H1 (cell line): ENCODE results near the gene DRD2. TPM values are rescaled to one million over a fixed set of nuclear protein-coding genes. Genes with fewer than 3 reads are reported as not detected.

Experiments
- CTCF ChIA-PET: fragments of 300-600 bp; sonication (Branson Sonifier 250); formaldehyde crosslinking; loops from one replicate; lab custom pipeline; 2021; ENCODE audit not compliant: partially characterized antibody; lab: Charles Lee
- POLR2A ChIA-PET: fragments of 300-600 bp; sonication (Branson Sonifier 250); formaldehyde crosslinking; loops from one replicate; lab custom pipeline; 2021; ENCODE audit warnings: inconsistent platforms; ENCODE audit not compliant: partially characterized antibody; lab: Charles Lee
- DNase-seq, 2 experiments: peaks; one replicate each; pipeline versions ENCODE4 v3.0.0 to v3.0.0-alpha.2; 2010 to 2022; ENCODE audit warnings: low spot score in 2 of 2, low read depth in 1 of 2, mixed read lengths in 1 of 2
- FAIRE-seq: peaks from 2 replicates; lab custom pipeline; 2011; peaks lifted over from hg19 to GRCh38; lab: Jason Lieb, UNC
- H2AFZ ChIP-seq: 2 replicates; pipeline ENCODE4 v1.8.1; 2012; ENCODE audit warnings: low read length, inconsistent platforms
- H2AK5ac ChIP-seq: 2 replicates; pipeline ENCODE4 v1.6.1; 2013; ENCODE audit warnings: low read depth, low read length
- H2BK120ac ChIP-seq: replicated peaks from 2 replicates; pipeline ENCODE3; 2013; ENCODE audit warnings: low read depth, low read length, inconsistent platforms
- H2BK12ac ChIP-seq: 2 replicates; pipeline ENCODE4 v1.6.1; 2013; ENCODE audit warnings: low read depth, low read length
- H2BK15ac ChIP-seq: 2 replicates; pipeline ENCODE4 v1.6.1; 2013; ENCODE audit warnings: low read length
- H2BK20ac ChIP-seq: 2 replicates; pipeline ENCODE4 v1.6.1; 2013; ENCODE audit warnings: low read length
- H2BK5ac ChIP-seq: 2 replicates; pipeline ENCODE4 v1.6.1; 2013; ENCODE audit warnings: low read depth, low read length
- H3K14ac ChIP-seq: 2 replicates; pipeline ENCODE4 v1.6.1; 2013; ENCODE audit warnings: inconsistent platforms; ENCODE audit not compliant: insufficient read length
- H3K18ac ChIP-seq: 2 replicates; pipeline ENCODE4 v1.6.1; 2013; ENCODE audit warnings: low read length; ENCODE audit errors: extremely low read depth
- H3K23ac ChIP-seq: 2 replicates; pipeline ENCODE4 v1.6.1; 2013; ENCODE audit warnings: inconsistent platforms; ENCODE audit not compliant: insufficient read length
- H3K23me2 ChIP-seq: 2 replicates; pipeline ENCODE4 v1.6.1; 2013; ENCODE audit warnings: low read depth, low read length
- H3K27ac ChIP-seq: 2 replicates; pipeline ENCODE4 v1.6.1; 2011; ENCODE audit warnings: low read depth, low read length, inconsistent platforms
- H3K27me3 ChIP-seq, 4 experiments: replicated peaks in 1 of 4; 1 replicate in 1 of 4; 2 replicates in 3 of 4; pipeline versions ENCODE4 v1.6.1 to v1.8.1; 2011 to 2013; ENCODE audit warnings: low read length in 3 of 4, mild to moderate bottlenecking in 3 of 4, inconsistent platforms in 2 of 4, mixed read lengths in 2 of 4, moderate library complexity in 1 of 4; ENCODE audit not compliant: control insufficient read depth in 3 of 4, insufficient read depth in 3 of 4; ENCODE audit errors: extremely low read depth in 1 of 4
- H3K36me3 ChIP-seq, 4 experiments: 2 replicates each; pipeline versions ENCODE4 v1.6.1 to v1.8.1; 2011 to 2013; ENCODE audit warnings: mild to moderate bottlenecking in 4 of 4, low read length in 3 of 4, moderate library complexity in 2 of 4, control low read depth in 1 of 4, inconsistent platforms in 1 of 4; ENCODE audit not compliant: insufficient read depth in 4 of 4, control insufficient read depth in 2 of 4
- H3K4ac ChIP-seq: replicated peaks from 2 replicates; pipeline ENCODE3; 2013; ENCODE audit warnings: low read length, low read depth, mixed read lengths, inconsistent platforms; ENCODE audit not compliant: insufficient read length
- H3K4me1 ChIP-seq, 4 experiments: replicated peaks in 1 of 4; 1 replicate in 1 of 4; 2 replicates in 3 of 4; pipeline versions ENCODE4 v1.6.1 to v1.8.1; 2011 to 2013; ENCODE audit warnings: low read length in 3 of 4, inconsistent platforms in 2 of 4, mixed read lengths in 1 of 4; ENCODE audit not compliant: insufficient read depth in 4 of 4, control insufficient read depth in 3 of 4
- H3K4me2 ChIP-seq, 2 experiments: 2 replicates each; pipeline versions ENCODE4 v1.6.1 to v1.8.1; 2011 to 2013; ENCODE audit warnings: low read depth in 2 of 2, low read length in 2 of 2, control low read depth in 1 of 2, inconsistent platforms in 1 of 2, mild to moderate bottlenecking in 1 of 2; ENCODE audit not compliant: insufficient read depth in 1 of 2
- H3K4me3 ChIP-seq, 4 experiments: fragments of 200-600, 300-600 bp in 1 of 4; sonication (generic), shearing (Covaris generic), sonication (Bioruptor Twin) in 1 of 4; 2 replicates each; pipeline versions ENCODE4 v1.5.1 to v1.8.1; 2011 to 2016; ENCODE audit warnings: low read length in 4 of 4, low read depth in 3 of 4, control low read depth in 2 of 4, inconsistent platforms in 2 of 4, mild to moderate bottlenecking in 2 of 4, mixed read lengths in 1 of 4, moderate library complexity in 1 of 4; ENCODE audit not compliant: insufficient read depth in 2 of 4; ENCODE audit errors: extremely low read depth in 1 of 4
- H3K56ac ChIP-seq: replicated peaks from 2 replicates; pipeline ENCODE3; 2013; ENCODE audit warnings: low read depth, mild to moderate bottlenecking, mixed read lengths, low read length, inconsistent platforms; ENCODE audit not compliant: insufficient read length
- H3K79me1 ChIP-seq: 2 replicates; pipeline ENCODE4 v1.6.1; 2013; ENCODE audit warnings: low read depth, low read length, control low read depth
- H3K79me2 ChIP-seq, 2 experiments: 2 replicates each; pipeline versions ENCODE4 v1.6.1 to v1.8.1; 2012 to 2013; ENCODE audit warnings: low read length in 2 of 2, mild to moderate bottlenecking in 2 of 2, inconsistent platforms in 1 of 2; ENCODE audit not compliant: insufficient read depth in 2 of 2, control insufficient read depth in 1 of 2
- H3K9ac ChIP-seq, 4 experiments: replicated peaks in 1 of 4; 1 replicate in 1 of 4; 2 replicates in 3 of 4; pipeline versions ENCODE4 v1.6.1 to v1.8.1; 2011 to 2013; ENCODE audit warnings: low read depth in 3 of 4, low read length in 3 of 4, control low read depth in 2 of 4, mild to moderate bottlenecking in 2 of 4, moderate library complexity in 2 of 4, inconsistent platforms in 1 of 4; ENCODE audit errors: extremely low read depth in 1 of 4
- H3K9me3 ChIP-seq, 2 experiments: 2 replicates each; pipeline versions ENCODE4 v1.6.1 to v1.8.1; 2012 to 2013; ENCODE audit warnings: mild to moderate bottlenecking in 2 of 2, moderate library complexity in 2 of 2, control low read depth in 1 of 2, inconsistent platforms in 1 of 2, low read depth in 1 of 2, low read length in 1 of 2, mixed read lengths in 1 of 2; ENCODE audit not compliant: insufficient read depth in 2 of 2
- H4K20me1 ChIP-seq, 2 experiments: replicated peaks in 1 of 2; 2 replicates each; pipeline versions ENCODE3 to v1.8.1; 2011 to 2013; ENCODE audit warnings: inconsistent platforms in 2 of 2, low read length in 2 of 2, mild to moderate bottlenecking in 1 of 2; ENCODE audit not compliant: insufficient read depth in 2 of 2, control insufficient read depth in 1 of 2
- H4K5ac ChIP-seq: 2 replicates; pipeline ENCODE4 v1.6.1; 2013; ENCODE audit warnings: low read length, low read depth, mixed read lengths, inconsistent platforms; ENCODE audit not compliant: insufficient read length
- H4K8ac ChIP-seq: 2 replicates; pipeline ENCODE4 v1.8.0; 2013; ENCODE audit warnings: mild to moderate bottlenecking, moderate library complexity, low read length, inconsistent platforms; ENCODE audit not compliant: insufficient read depth; ENCODE audit errors: extremely low read depth
- H4K91ac ChIP-seq: replicated peaks from 2 replicates; pipeline ENCODE3; 2013; ENCODE audit warnings: low read length, mixed read lengths, inconsistent platforms; ENCODE audit not compliant: insufficient read length
- ASH2L ChIP-seq: fragments of 200-600, 300-600 bp; sonication (generic); IDR thresholded peaks from one replicate; pipeline ENCODE4 v1.7.1; 2017; ENCODE audit warnings: low read length
- BACH1 ChIP-seq: IDR thresholded peaks from 2 replicates; pipeline ENCODE4 v1.6.1; 2012; ENCODE audit warnings: low read length, improper control_type of control experiment
- BRCA1 ChIP-seq: IDR thresholded peaks from 2 replicates; pipeline ENCODE4 v1.6.1; 2012; ENCODE audit warnings: low read depth, low read length, improper control_type of control experiment
- CTCF ChIP-seq, 3 experiments: IDR thresholded peaks; 1 replicate in 2 of 3; 2 replicates in 1 of 3; pipeline versions ENCODE4 v1.5.1 to v1.6.1; 2011; ENCODE audit warnings: low read length in 3 of 3, mild to moderate bottlenecking in 3 of 3, inconsistent platforms in 2 of 3, low read depth in 1 of 3, moderate library complexity in 1 of 3; ENCODE audit not compliant: insufficient read depth in 1 of 3; ENCODE audit errors: control extremely low read depth in 1 of 3
- E2F6 ChIP-seq: IDR thresholded peaks from 2 replicates; pipeline ENCODE4 v1.6.1; 2012; ENCODE audit warnings: inconsistent platforms
- EP300 ChIP-seq, 2 experiments: IDR thresholded peaks; 1 replicate in 1 of 2; 2 replicates in 1 of 2; pipeline ENCODE4 v1.6.1; 2011 to 2012; ENCODE audit warnings: low read depth in 2 of 2, low read length in 2 of 2, mild to moderate bottlenecking in 2 of 2, borderline replicate concordance in 1 of 2, inconsistent platforms in 1 of 2, moderate library complexity in 1 of 2
- FOSL1 ChIP-seq: IDR thresholded peaks from 2 replicates; pipeline ENCODE4 v1.6.1; 2011; ENCODE audit warnings: mild to moderate bottlenecking, low read depth, low read length, moderate library complexity; ENCODE audit not compliant: insufficient read depth
- TAF7 ChIP-seq: optimal IDR thresholded peaks from 2 replicates; pipeline ENCODE3; 2011; ENCODE audit warnings: low read depth, mild to moderate bottlenecking, inconsistent platforms, low read length, moderate library complexity, borderline replicate concordance
- WGBS, 2 experiments: shearing (Covaris generic) in 1 of 2; methylation state at CpG; one replicate each; pipeline versions ENCODE4 v1.1.6 to v1.1.7; 2013 to 2015; ENCODE audit warnings: low lambda C conversion rate in 2 of 2, mixed read lengths in 2 of 2, inconsistent platforms in 1 of 2, low coverage in 1 of 2, missing lambda C conversion rate in 1 of 2; ENCODE audit not compliant: insufficient replicate concordance in 2 of 2, insufficient coverage in 1 of 2, insufficient read length in 1 of 2; ENCODE audit errors: extremely low coverage in 1 of 2, missing lambda C conversion rate in 1 of 2; 5-methylcytosine and 5-hydroxymethylcytosine counted together
- polyA plus RNA-seq, 7 experiments: library from polyadenylated mRNA; depleted of rRNA in 3 of 7; stranded (reverse) in 5 of 7; unstranded in 2 of 7; fragments of >200 nt in 5 of 7; fragments of 200-250 nt in 2 of 7; gene quantifications; 1 replicate in 5 of 7; 2 replicates in 1 of 7; 4 replicates in 1 of 7; pipeline versions ENCODE4 v1.2.1 to v1.2.3, GENCODE V29; 2011 to 2013; ENCODE audit warnings: missing spikeins in 2 of 7, mixed read lengths in 2 of 7
- total RNA-seq: library from RNA; stranded (reverse); fragmentation: NEBNext Ultra II Directional; extraction: Animal tissue kit (Norgen Biotek cat#: 25700); gene quantifications from 2 replicates; pipeline ENCODE4 v1.2.1, GENCODE V29; 2021

Gene DRD2
- total and polyA plus RNA-seq, 2 of the 8 experiments (the other 6 are each of a cell fraction or from before 2014, with no cell fraction given) = 0.26 to 0.41 TPM

- Histone ChIP-seq H2BK5ac (no peak overlapping the region), H2BK12ac (no peak overlapping the region), H4K5ac (no peak overlapping the region), H2AFZ (no peak overlapping the region), H3K79me1 (no peaks in the 10 kb centered on the region), H3K36me3 (no peaks in the 10 kb centered on the region), H3K18ac (no peak overlapping the region), H3K4me2 (no peak overlapping the region), H2BK120ac (no peak overlapping the region), H3K56ac (no peak overlapping the region), H3K4me3 (no peak overlapping the region), H2AK5ac (no peak overlapping the region), H4K20me1 (no peaks in the 10 kb centered on the region), H3K9ac (no peak overlapping the region), H3K4ac (no peak overlapping the region), H2BK20ac (no peak overlapping the region), H3K79me2 (no peaks in the 10 kb centered on the region), H4K8ac (no peak overlapping the region), H3K27ac (no peak overlapping the region), H3K23ac (no peak overlapping the region), H2BK15ac (no peak overlapping the region), H3K4me1 (no peaks in the 10 kb centered on the region), H4K91ac (no peak overlapping the region), H3K23me2 (no peaks in the 10 kb centered on the region), H3K27me3 (no peaks in the 10 kb centered on the region; a peak in 2 of 7 replicates), H3K9me3 (no peaks in the 10 kb centered on the region), H3K14ac (no peak overlapping the region)
- WGBS, 2 experiments = 83% methylated on average over 4 of the region's 4 CpGs; no CpG with 5 or more reads in 1 of the 2 experiments
- FAIRE-seq (no peak), DNase-seq (no peak)
- ChIA-PET POLR2A (interaction anchor here (1.0 kb wide), 1 partner anchor 8 kb away, joined by 3 read pairs; no protein-coding TSS in a partner anchor), CTCF (interaction anchor here (0.5 to 1.7 kb wide), 7 partner anchors 8 to 191 kb away, joined by 3 to 5 read pairs (median 3); no protein-coding TSS in a partner anchor)
- TF ChIP-seq ASH2L (no peak), TAF7 (no peak), FOSL1 (no peak), EP300 (IDR thresholded peaks at IDR 0.05; ENCODE audit: borderline replicate concordance in 1 of 2, low read depth in 2 of 2, low read length in 2 of 2) (no peak), BRCA1 (no peak), BACH1 (no peak), E2F6 (no peak), CTCF (IDR thresholded peaks at IDR 0.05; ENCODE audit: control extremely low read depth in 1 of 3, insufficient read depth in 1 of 3, low read depth in 1 of 3, low read length in 3 of 3) (no peak)
These were observed 22.1 kb upstream of the DRD2 start for GRCh38 chr11:113497066-113497910.
